Panc1 (cell line): Measurements from ENCODE around the gene PALS1. TPM values are rescaled to one million over a fixed set of nuclear protein-coding genes. Genes with fewer than 3 reads are reported as not detected.

Experiments used
- ATAC-seq: fragments of 200-7000 bp; cut with Tn5 transposase; 2 replicates; pipeline ENCODE4 v1.9.1; 2020; ENCODE audit warnings: mild to moderate bottlenecking, moderate library complexity
- Bru-seq: library from RNA; stranded (reverse); fragments of 400-500 nt; gene quantifications from one replicate; lab custom pipeline; 2021; lab: Mats Ljungman, UMichigan
- BruChase-seq, 2 experiments: library from RNA; stranded (reverse); fragments of 400-500 nt; gene quantifications; one replicate each; lab custom pipeline; 2021; lab: Mats Ljungman, UMichigan
- BruUV-seq: library from RNA; stranded (reverse); fragments of 400-500 nt; replicated peaks from 2 replicates; lab custom pipeline; 2021; lab: Mats Ljungman, UMichigan
- CTCF ChIA-PET: fragments of 300-600 bp; sonication (Branson Sonifier 250); formaldehyde crosslinking; loops from one replicate; lab custom pipeline; 2022; ENCODE audit warnings: antibody characterized with exemption; lab: Charles Lee
- POLR2A ChIA-PET: fragments of 300-600 bp; sonication (Branson Sonifier 250); formaldehyde crosslinking; loops from one replicate; lab custom pipeline; 2022; ENCODE audit warnings: antibody characterized with exemption; lab: Charles Lee
- DNase-seq: peaks from one replicate; pipeline ENCODE4 v3.0.0-alpha.2; 2010; ENCODE audit warnings: low read depth, low spot score
- H3K27ac ChIP-seq: 2 replicates; pipeline ENCODE4 v1.5.1; 2011; ENCODE audit warnings: mild to moderate bottlenecking, low read length, inconsistent platforms
- H3K27me3 ChIP-seq: fragments of 200-500 bp; sonication (Bioruptor generic); 2 replicates; pipeline ENCODE4 v1.6.0; 2014; ENCODE audit warnings: low read length, inconsistent platforms; ENCODE audit not compliant: control insufficient read depth, insufficient read depth
- H3K36me3 ChIP-seq: fragments of 200-500 bp; sonication (Bioruptor generic); 2 replicates; pipeline ENCODE4 v1.5.1; 2014; ENCODE audit warnings: inconsistent platforms, mild to moderate bottlenecking, low read length, moderate library complexity; ENCODE audit not compliant: control insufficient read depth, insufficient read depth
- H3K4me1 ChIP-seq: 2 replicates; pipeline ENCODE4 v1.5.1; 2011; ENCODE audit warnings: inconsistent platforms, mild to moderate bottlenecking, low read length, moderate library complexity; ENCODE audit not compliant: control insufficient read depth, insufficient read depth
- H3K4me3 ChIP-seq, 2 experiments: 2 replicates each; pipeline ENCODE4 v1.5.1; 2011 to 2012; ENCODE audit warnings: low read depth in 2 of 2, low read length in 2 of 2, mild to moderate bottlenecking in 2 of 2, inconsistent platforms in 1 of 2, moderate library complexity in 1 of 2
- H3K9me3 ChIP-seq: fragments of 200-500 bp; sonication (Bioruptor generic); 2 replicates; pipeline ENCODE4 v1.5.1; 2014; ENCODE audit warnings: low read depth, mild to moderate bottlenecking, inconsistent platforms, low read length, moderate library complexity; ENCODE audit not compliant: control insufficient read depth, insufficient read depth
- POLR2AphosphoS5 ChIP-seq: IDR thresholded peaks from 2 replicates; pipeline ENCODE4 v1.6.1; 2012; ENCODE audit warnings: mild to moderate bottlenecking, low read depth, low read length, moderate library complexity
- SIN3A ChIP-seq: IDR thresholded peaks from 2 replicates; pipeline ENCODE4 v1.6.1; 2012; ENCODE audit warnings: low read depth, mild to moderate bottlenecking, low read length, moderate library complexity, borderline replicate concordance; ENCODE audit not compliant: insufficient read depth
- TCF7L2 ChIP-seq: IDR thresholded peaks from 2 replicates; pipeline ENCODE4 v1.6.1; 2011; ENCODE audit warnings: mild to moderate bottlenecking, low read depth, low read length, inconsistent platforms
- in situ Hi-C: cut with HindIII; loops from 2 replicates; pipeline ENCODE4 v1.10.0; 2016; ENCODE audit warnings: low sequenced_read_pairs, low pct_unique_long_range_greater_than_20kb
- intact Hi-C: fragments of 100-400 bp; cut with micrococcal nuclease; formaldehyde crosslinking; loops from one replicate; pipeline ENCODE4 v1.10.0; 2022; ENCODE audit not compliant: unreplicated experiment
- long read RNA-seq: library from polyadenylated mRNA; unstranded; transcript quantifications from one replicate; pipeline ENCODE4 v2.0.0, GENCODE V29; 2021; ENCODE audit not compliant: unreplicated experiment
- polyA plus RNA-seq: library from polyadenylated mRNA; unstranded; fragments of >200 nt; gene quantifications from one replicate; pipeline ENCODE4 v1.2.1, GENCODE V29; 2012; ENCODE audit warnings: missing spikeins; ENCODE audit not compliant: insufficient read length
- total RNA-seq: library from RNA; stranded (reverse); gene quantifications from one replicate; pipeline ENCODE4 v1.2.1, GENCODE V29; 2021; ENCODE audit not compliant: unreplicated experiment
- TF ChIP-seq, protein P1 (sequence below): fragments of 450-650 bp; IDR thresholded peaks from 2 replicates; pipeline ENCODE4 v1.5.1; 2017; ENCODE audit warnings: mild to moderate bottlenecking
- TF ChIP-seq, protein P2 (sequence below), 2 experiments: IDR thresholded peaks; 2 replicates each; pipeline ENCODE4 v1.6.1; 2011 to 2012; ENCODE audit warnings: low read depth in 2 of 2, control low read depth in 1 of 2, low read length in 1 of 2, mild to moderate bottlenecking in 1 of 2, moderate library complexity in 1 of 2; ENCODE audit not compliant: insufficient read depth in 1 of 2

Gene PALS1
- total RNA-seq: 52.6 TPM
- polyA plus RNA-seq: 23.0 TPM
- percentile 96 among the genes with signal in this experiment for Bru-seq, nascent RNA
- BruChase-seq, experiment 1, labeled RNA remaining after a 2-hour chase: percentile 94 among the genes with signal in this experiment
- BruChase-seq, experiment 2, labeled RNA remaining after a 6-hour chase: percentile 93 among the genes with signal in this experiment
- long read RNA-seq, full-length matches to known transcripts: 46 of 97 reads
- long read RNA-seq, partial matches to known transcripts: 22 of 97 reads
- long read RNA-seq, other reads (novel, unspliced or antisense): 29 of 97 reads

- POLR2A ChIA-PET: no interaction called here
Measured at GRCh38 chr14:67241411-67242167, at the start of gene PALS1. TSS of gene PALS1 (plus strand) at chr14:67241435. CDS start at chr14:67279171, 37,736 bp downstream.

GRCh38 chr14:67191768-67192290 lies 49.4 kb upstream of the PALS1 start:
- in situ Hi-C loops: no loop called here
- H3K4me1 ChIP-seq: peaks cover 30% of the 10 kb centered on the region
- no peaks in the 10 kb centered on the region for H3K27me3 ChIP-seq
- no TSS peak for BruUV-seq
- no peak for DNase-seq
- TF ChIP-seq, protein P1, sequence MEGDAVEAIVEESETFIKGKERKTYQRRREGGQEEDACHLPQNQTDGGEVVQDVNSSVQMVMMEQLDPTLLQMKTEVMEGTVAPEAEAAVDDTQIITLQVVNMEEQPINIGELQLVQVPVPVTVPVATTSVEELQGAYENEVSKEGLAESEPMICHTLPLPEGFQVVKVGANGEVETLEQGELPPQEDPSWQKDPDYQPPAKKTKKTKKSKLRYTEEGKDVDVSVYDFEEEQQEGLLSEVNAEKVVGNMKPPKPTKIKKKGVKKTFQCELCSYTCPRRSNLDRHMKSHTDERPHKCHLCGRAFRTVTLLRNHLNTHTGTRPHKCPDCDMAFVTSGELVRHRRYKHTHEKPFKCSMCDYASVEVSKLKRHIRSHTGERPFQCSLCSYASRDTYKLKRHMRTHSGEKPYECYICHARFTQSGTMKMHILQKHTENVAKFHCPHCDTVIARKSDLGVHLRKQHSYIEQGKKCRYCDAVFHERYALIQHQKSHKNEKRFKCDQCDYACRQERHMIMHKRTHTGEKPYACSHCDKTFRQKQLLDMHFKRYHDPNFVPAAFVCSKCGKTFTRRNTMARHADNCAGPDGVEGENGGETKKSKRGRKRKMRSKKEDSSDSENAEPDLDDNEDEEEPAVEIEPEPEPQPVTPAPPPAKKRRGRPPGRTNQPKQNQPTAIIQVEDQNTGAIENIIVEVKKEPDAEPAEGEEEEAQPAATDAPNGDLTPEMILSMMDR: no peak
- TF ChIP-seq, protein P2, sequence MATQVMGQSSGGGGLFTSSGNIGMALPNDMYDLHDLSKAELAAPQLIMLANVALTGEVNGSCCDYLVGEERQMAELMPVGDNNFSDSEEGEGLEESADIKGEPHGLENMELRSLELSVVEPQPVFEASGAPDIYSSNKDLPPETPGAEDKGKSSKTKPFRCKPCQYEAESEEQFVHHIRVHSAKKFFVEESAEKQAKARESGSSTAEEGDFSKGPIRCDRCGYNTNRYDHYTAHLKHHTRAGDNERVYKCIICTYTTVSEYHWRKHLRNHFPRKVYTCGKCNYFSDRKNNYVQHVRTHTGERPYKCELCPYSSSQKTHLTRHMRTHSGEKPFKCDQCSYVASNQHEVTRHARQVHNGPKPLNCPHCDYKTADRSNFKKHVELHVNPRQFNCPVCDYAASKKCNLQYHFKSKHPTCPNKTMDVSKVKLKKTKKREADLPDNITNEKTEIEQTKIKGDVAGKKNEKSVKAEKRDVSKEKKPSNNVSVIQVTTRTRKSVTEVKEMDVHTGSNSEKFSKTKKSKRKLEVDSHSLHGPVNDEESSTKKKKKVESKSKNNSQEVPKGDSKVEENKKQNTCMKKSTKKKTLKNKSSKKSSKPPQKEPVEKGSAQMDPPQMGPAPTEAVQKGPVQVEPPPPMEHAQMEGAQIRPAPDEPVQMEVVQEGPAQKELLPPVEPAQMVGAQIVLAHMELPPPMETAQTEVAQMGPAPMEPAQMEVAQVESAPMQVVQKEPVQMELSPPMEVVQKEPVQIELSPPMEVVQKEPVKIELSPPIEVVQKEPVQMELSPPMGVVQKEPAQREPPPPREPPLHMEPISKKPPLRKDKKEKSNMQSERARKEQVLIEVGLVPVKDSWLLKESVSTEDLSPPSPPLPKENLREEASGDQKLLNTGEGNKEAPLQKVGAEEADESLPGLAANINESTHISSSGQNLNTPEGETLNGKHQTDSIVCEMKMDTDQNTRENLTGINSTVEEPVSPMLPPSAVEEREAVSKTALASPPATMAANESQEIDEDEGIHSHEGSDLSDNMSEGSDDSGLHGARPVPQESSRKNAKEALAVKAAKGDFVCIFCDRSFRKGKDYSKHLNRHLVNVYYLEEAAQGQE (IDR thresholded peaks at IDR 0.05; ENCODE audit: insufficient read depth in 1 of 2, low read depth in 2 of 2, low read length in 1 of 2): no peak
- TF ChIP-seq TCF7L2 (no peak), SIN3A (no peak), POLR2AphosphoS5 (no peak)
- peak overlapping the region; percentile 27 to 37 for H3K4me3 ChIP-seq
- ChIA-PET CTCF (no interaction called here), POLR2A (interaction anchor here (0.6 kb wide), 1 partner anchor 1761 kb away, joined by 13 read pairs; no protein-coding TSS in a partner anchor)
- 0 out of 2 replicates have a peak, but pooled peaks have one; percentile 18 for ATAC-seq
- intact Hi-C loops: no loop called here
- peak overlapping the region; percentile 98 for H3K27ac ChIP-seq
- no peaks in the 10 kb centered on the region for H3K36me3 ChIP-seq
- H3K9me3 ChIP-seq: no peaks in the 10 kb centered on the region

More at GRCh38 chr14:67241411-67242167, at the start of gene PALS1:
- no peaks in the 10 kb centered on the region for H3K9me3 ChIP-seq
- CTCF ChIA-PET: no interaction called here
- peak within 1 kb of the TSS; percentile 99 for H3K27ac ChIP-seq
- no peaks in the 10 kb centered on the region; the same call in 1 of the 2 replicates for H3K36me3 ChIP-seq
- intact Hi-C loops: loop anchor here (2.0 kb wide), 1 partner anchor 53 kb away; the partner anchor contains the start of gene GARIN2
- peak; percentile 83 for ATAC-seq
- in situ Hi-C loops: no loop called here
- DNase-seq: no peak
- peak within 1 kb of the TSS; percentile 79 for H3K4me3 ChIP-seq
- TF ChIP-seq TCF7L2 (peak; percentile 95), POLR2AphosphoS5 (peak; percentile 56; the same call in 1 of the 2 replicates), SIN3A (peak; percentile 65; the same call in 1 of the 2 replicates)
- TF ChIP-seq, protein P2 (IDR thresholded peaks at IDR 0.05; ENCODE audit: insufficient read depth in 1 of 2, low read depth in 2 of 2, low read length in 1 of 2): 0 out of 4 replicates have a peak, but pooled peaks of 1 of the 2 experiments have one; percentile 6
- TF ChIP-seq, protein P1: no peak
- BruUV-seq: no TSS peak
- H3K27me3 ChIP-seq: no peaks in the 10 kb centered on the region
- peaks cover 24% of the 10 kb centered on the region for H3K4me1 ChIP-seq
